HEK293T (cell line): ENCODE data around the gene LRR1.
A peak's percentile ranks its signal among the peaks of the same experiment; 100 is the strongest.

Experiments used
- CTCF ChIA-PET: fragments of 350-600 bp; formaldehyde crosslinking; extraction: SDS; loops from one replicate; lab custom pipeline; 2021; ENCODE audit warnings: antibody characterized with exemption, inconsistent platforms; lab: Yijun Ruan, JAX
- POLR2A ChIA-PET: fragments of 350-600 bp; formaldehyde crosslinking; extraction: SDS; loops from one replicate; lab custom pipeline; 2020; ENCODE audit warnings: antibody characterized with exemption, inconsistent platforms; lab: Yijun Ruan, JAX
- DNase-seq: peaks from one replicate; pipeline ENCODE4 v3.0.0; 2012; ENCODE audit warnings: mixed read lengths; ENCODE audit errors: extremely low spot score
- ARNT ChIP-seq: fragments of 450-650 bp; IDR thresholded peaks from 2 replicates; pipeline ENCODE4 v1.6.1; 2017; ENCODE audit warnings: mild to moderate bottlenecking
- BHLHE40 ChIP-seq: fragments of 450-650 bp; IDR thresholded peaks from 2 replicates; pipeline ENCODE4 v1.6.1; 2016; ENCODE audit warnings: mild to moderate bottlenecking, moderate library complexity, borderline replicate concordance
- CTBP1 ChIP-seq: fragments of 450-650 bp; IDR thresholded peaks from 2 replicates; pipeline ENCODE4 v1.6.1; 2016; ENCODE audit warnings: borderline replicate concordance
- ELF4 ChIP-seq: fragments of 450-650 bp; IDR thresholded peaks from 2 replicates; pipeline ENCODE4 v1.6.1; 2017; ENCODE audit warnings: antibody characterized with exemption
- FOXA1 ChIP-seq: fragments of 450-650 bp; IDR thresholded peaks from 2 replicates; pipeline ENCODE4 v1.6.1; 2016; ENCODE audit warnings: mild to moderate bottlenecking
- FOXK2 ChIP-seq: fragments of 450-650 bp; IDR thresholded peaks from 2 replicates; pipeline ENCODE4 v1.6.1; 2016; ENCODE audit warnings: mild to moderate bottlenecking
- FOXM1 ChIP-seq: fragments of 450-650 bp; IDR thresholded peaks from 2 replicates; pipeline ENCODE4 v1.6.1; 2017; ENCODE audit warnings: mild to moderate bottlenecking, borderline replicate concordance
- HDGF ChIP-seq: fragments of 450-650 bp; IDR thresholded peaks from 2 replicates; pipeline ENCODE4 v1.6.1; 2017; ENCODE audit warnings: antibody characterized with exemption, borderline replicate concordance
- L3MBTL2 ChIP-seq: fragments of 450-650 bp; conservative IDR thresholded peaks from 2 replicates; pipeline ENCODE4 v1.6.1; 2016; ENCODE audit warnings: mild to moderate bottlenecking
- LEF1 ChIP-seq: fragments of 450-650 bp; IDR thresholded peaks from 2 replicates; pipeline ENCODE4 v1.6.1; 2017; ENCODE audit warnings: mild to moderate bottlenecking, borderline replicate concordance
- NFRKB ChIP-seq: fragments of 450-650 bp; IDR thresholded peaks from 2 replicates; pipeline ENCODE4 v1.6.1; 2016; ENCODE audit warnings: mild to moderate bottlenecking, moderate library complexity
- PKNOX1 ChIP-seq: fragments of 450-650 bp; IDR thresholded peaks from 2 replicates; pipeline ENCODE4 v1.6.1; 2016
- SP1 ChIP-seq: fragments of 450-650 bp; IDR thresholded peaks from 2 replicates; pipeline ENCODE4 v1.6.1; 2017
- SUZ12 ChIP-seq: fragments of 450-650 bp; IDR thresholded peaks from 2 replicates; pipeline ENCODE4 v1.6.1; 2016; ENCODE audit warnings: mild to moderate bottlenecking
- TARDBP ChIP-seq: fragments of 450-650 bp; IDR thresholded peaks from 2 replicates; pipeline ENCODE4 v1.6.1; 2016
- ZNF384 ChIP-seq: fragments of 450-650 bp; IDR thresholded peaks from 2 replicates; pipeline ENCODE4 v1.6.1; 2016

LRR1 gene, protein sequence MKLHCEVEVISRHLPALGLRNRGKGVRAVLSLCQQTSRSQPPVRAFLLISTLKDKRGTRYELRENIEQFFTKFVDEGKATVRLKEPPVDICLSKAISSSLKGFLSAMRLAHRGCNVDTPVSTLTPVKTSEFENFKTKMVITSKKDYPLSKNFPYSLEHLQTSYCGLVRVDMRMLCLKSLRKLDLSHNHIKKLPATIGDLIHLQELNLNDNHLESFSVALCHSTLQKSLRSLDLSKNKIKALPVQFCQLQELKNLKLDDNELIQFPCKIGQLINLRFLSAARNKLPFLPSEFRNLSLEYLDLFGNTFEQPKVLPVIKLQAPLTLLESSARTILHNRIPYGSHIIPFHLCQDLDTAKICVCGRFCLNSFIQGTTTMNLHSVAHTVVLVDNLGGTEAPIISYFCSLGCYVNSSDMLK

DNA sequence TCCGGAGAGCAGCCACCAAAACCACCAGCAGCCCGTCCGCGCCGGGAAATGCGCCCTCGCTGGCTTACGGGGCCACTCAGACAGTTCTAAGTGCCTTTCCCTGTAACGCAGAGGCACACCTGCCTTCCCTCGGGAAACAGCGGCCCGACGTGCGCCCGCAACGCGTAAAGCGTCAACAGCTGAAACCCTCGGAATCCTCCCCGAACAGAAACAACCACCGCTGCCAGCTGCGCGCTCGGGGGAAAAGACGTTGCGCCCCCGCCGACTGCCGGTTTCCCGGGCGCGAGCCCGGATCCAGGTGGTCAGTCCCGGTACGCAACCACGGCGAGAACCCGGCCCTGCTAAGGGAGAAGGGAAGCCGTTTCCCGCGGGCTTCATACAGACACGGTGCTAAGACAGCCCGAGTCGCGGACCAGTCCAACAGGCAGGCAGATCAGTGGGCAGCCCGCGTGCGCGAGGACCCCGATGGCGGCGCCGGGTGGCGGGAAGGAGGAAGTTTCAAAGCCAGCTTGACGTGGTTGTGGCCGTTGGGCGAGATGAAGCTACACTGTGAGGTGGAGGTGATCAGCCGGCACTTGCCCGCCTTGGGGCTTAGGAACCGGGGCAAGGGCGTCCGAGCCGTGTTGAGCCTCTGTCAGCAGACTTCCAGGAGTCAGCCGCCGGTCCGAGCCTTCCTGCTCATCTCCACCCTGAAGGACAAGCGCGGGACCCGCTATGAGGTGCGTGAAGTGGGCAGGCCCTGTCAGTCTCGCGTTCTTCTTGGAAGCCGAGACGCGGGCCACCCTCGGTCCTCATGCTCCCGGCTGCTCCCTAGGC lies at the start of gene LRR1:
TSS of gene LRR1 (plus strand) at position 456 of the 816 bp plus-strand sequence. CDS start at position 537, 81 bp downstream.
- ChIA-PET POLR2A (interaction anchor here (1.0 to 3.3 kb wide), 9 partner anchors 12 to 254 kb away, joined by 3 to 37 read pairs (median 6); partner anchors contain the start of genes DNAAF2, KLHDC2, MGAT2 and NEMF), CTCF (interaction anchor here (1.5 kb wide), 1 partner anchor 11 kb away, joined by 7 read pairs; no protein-coding TSS in a partner anchor)
- TF ChIP-seq PKNOX1 (peak; percentile 74), L3MBTL2 (peak; percentile 84), LEF1 (no peak), ELF4 (peak; percentile 24; the same call in 1 of the 2 replicates), FOXM1 (peak; percentile 39; the same call in 1 of the 2 replicates)
- DNase-seq = peak; percentile 66

DNA sequence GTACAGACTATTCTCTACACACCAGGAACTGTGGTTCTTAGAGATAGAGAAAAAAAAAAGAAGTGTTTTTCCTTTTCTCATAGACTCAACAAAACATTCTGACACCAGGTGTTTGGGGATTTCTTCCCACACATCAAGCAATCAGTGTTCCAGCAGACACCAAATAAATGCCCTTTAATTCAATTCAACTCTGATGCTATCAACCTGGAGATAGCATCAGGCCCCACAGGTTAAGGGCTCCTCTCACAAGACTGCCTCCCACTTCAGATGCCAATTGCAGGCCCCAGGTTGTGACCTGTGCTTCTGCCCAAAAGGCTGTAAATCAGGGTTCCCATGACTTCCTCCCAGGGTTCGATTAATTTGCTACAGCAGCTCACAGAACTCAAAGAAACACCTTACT lies 49.3 kb upstream of the LRR1 start:
- TF ChIP-seq HDGF = no peak
- no peak for TF ChIP-seq LEF1
- no peak for TF ChIP-seq ELF4
- TF ChIP-seq FOXM1 = no peak
- no peak for TF ChIP-seq NFRKB
- TF ChIP-seq TARDBP = no peak
- TF ChIP-seq CTBP1 = no peak
- no peak for TF ChIP-seq BHLHE40
- ChIA-PET CTCF (interaction anchor here (2.3 kb wide), 1 partner anchor 88 kb away, joined by 11 read pairs; no protein-coding TSS in a partner anchor), POLR2A (interaction anchor here (1.2 kb wide), 1 partner anchor 37 kb away, joined by 4 read pairs; the partner anchor contains the start of gene RPS29)
- no peak for DNase-seq

- CTCF ChIA-PET = interaction anchor here (0.5 to 2.3 kb wide), 2 partner anchors 82 to 88 kb away, joined by 3 to 11 read pairs; no protein-coding TSS in a partner anchor
- no peak for DNase-seq
- TF ChIP-seq BHLHE40 (no peak), ZNF384 (no peak), FOXM1 (no peak), ELF4 (no peak), FOXA1 (no peak), L3MBTL2 (no peak), PKNOX1 (no peak), NFRKB (no peak), SP1 (no peak), HDGF (no peak), FOXK2 (no peak), CTBP1 (no peak), ARNT (no peak), LEF1 (no peak), TARDBP (no peak), SUZ12 (no peak)
- POLR2A ChIA-PET = interaction anchor here (0.9 to 1.2 kb wide), 2 partner anchors 17 to 36 kb away, joined by 3 to 4 read pairs; partner anchors contain the start of gene RPS29
These were observed 48.9 kb upstream of the LRR1 start for GRCh38 chr14:49549881-49550280.

GRCh38 chr14:49550286-49551184 lies 48.2 kb upstream of the LRR1 start:
- no peak for DNase-seq
- ChIA-PET CTCF (interaction anchor here (0.5 to 2.3 kb wide), 3 partner anchors 53 to 89 kb away, joined by 3 to 11 read pairs (median 4); no protein-coding TSS in a partner anchor), POLR2A (interaction anchor here (0.9 to 1.2 kb wide), 3 partner anchors 17 to 36 kb away, joined by 3 to 4 read pairs (median 4); partner anchors contain the start of gene RPS29)
- no peak for TF ChIP-seq TARDBP
- no peak for TF ChIP-seq ARNT
- no peak for TF ChIP-seq BHLHE40
- no peak for TF ChIP-seq SP1
- no peak for TF ChIP-seq PKNOX1
- no peak for TF ChIP-seq L3MBTL2
- no peak for TF ChIP-seq HDGF
- no peak for TF ChIP-seq ZNF384
- TF ChIP-seq CTBP1 = no peak
- TF ChIP-seq LEF1 = no peak
- TF ChIP-seq ELF4 = no peak
- no peak for TF ChIP-seq FOXA1
- TF ChIP-seq FOXM1 = no peak
- TF ChIP-seq SUZ12 = no peak
- no peak for TF ChIP-seq NFRKB
- TF ChIP-seq FOXK2 = no peak
